Caki2 (cell line): ENCODE measurements around the gene MARS2. TPM values are rescaled to one million over a fixed set of nuclear protein-coding genes. Genes with fewer than 3 reads are reported as not detected.
A peak's percentile ranks its signal among the peaks of the same experiment; 100 is the strongest.
"Not testable (repeated sequence)": the region's sequence is repeated elsewhere in the genome, so short reads cannot be mapped to it uniquely, and the experiment has no call there.

Source experiments
- DNase-seq: peaks from one replicate; pipeline ENCODE4 v3.0.0-alpha.2; 2015; ENCODE audit warnings: low read depth
- in situ Hi-C: cut with HindIII; loops from 2 replicates; pipeline ENCODE4 v1.10.0; 2016; ENCODE audit warnings: low sequenced_read_pairs, low pct_unique_long_range_greater_than_20kb, mixed read lengths
- total RNA-seq: library from RNA; depleted of rRNA; stranded (reverse); fragments of >200 nt; shearing (Covaris generic); gene quantifications from 2 replicates; pipeline ENCODE4 v1.2.3, GENCODE V29; 2014; ENCODE audit warnings: low replicate concordance; rRNA removed

MARS2 gene
- total RNA-seq = 2.4 and 6.6 TPM in 2 replicates

DNA sequence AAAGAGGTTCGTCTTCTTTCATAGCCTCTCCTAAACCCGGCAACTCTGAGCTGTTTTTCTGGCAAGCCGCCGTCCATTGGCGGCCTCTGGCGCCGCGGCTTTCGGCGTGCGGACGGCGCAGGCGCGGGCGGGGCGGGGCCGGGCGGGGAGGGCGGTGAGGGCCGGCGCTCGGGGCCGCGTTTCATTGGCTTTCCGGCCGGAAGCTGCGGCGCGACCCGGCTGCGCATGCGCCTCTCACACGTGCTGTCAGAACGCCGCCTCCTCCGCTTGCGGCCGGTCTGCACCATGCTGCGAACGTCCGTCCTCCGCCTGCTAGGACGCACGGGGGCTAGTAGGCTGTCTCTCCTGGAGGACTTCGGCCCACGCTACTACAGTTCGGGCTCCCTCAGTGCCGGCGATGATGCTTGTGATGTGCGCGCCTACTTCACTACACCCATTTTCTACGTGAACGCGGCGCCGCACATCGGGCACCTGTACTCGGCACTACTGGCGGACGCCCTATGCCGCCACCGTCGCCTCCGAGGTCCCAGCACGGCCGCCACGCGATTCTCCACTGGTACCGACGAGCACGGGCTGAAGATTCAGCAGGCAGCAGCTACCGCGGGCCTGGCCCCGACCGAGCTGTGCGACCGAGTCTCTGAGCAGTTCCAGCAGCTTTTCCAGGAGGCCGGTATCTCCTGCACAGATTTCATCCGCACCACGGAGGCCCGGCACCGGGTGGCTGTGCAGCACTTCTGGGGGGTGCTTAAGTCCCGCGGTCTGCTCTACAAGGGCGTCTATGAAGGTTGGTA is at the start of gene MARS2:
TSS of gene MARS2 (plus strand) at position 249 of the 791 bp plus-strand sequence. CDS start at position 286, 37 bp downstream.
- DNase-seq = peak; percentile 85
- in situ Hi-C loops = no loop called here

DNA sequence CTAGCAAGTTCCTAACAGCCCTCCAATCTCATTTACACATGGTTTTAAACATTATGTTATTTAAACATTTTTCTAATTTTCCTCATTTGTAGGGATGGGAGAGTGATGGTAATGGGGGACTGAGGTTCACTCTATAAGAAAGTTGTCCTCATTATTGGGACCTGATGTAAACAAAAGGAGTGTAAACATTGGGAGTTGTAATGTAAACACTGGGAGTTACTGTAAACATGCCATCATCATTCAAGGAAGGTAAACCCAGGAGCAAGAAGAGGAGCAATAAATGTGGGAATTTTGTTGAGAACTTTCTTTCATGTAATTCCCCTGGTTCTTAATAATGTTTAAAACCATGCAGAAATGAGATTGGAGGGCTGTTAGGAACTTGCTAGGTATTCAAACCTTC is 47.6 kb upstream of the MARS2 start:
- no peak for DNase-seq
- in situ Hi-C loops = no loop called here

DNA sequence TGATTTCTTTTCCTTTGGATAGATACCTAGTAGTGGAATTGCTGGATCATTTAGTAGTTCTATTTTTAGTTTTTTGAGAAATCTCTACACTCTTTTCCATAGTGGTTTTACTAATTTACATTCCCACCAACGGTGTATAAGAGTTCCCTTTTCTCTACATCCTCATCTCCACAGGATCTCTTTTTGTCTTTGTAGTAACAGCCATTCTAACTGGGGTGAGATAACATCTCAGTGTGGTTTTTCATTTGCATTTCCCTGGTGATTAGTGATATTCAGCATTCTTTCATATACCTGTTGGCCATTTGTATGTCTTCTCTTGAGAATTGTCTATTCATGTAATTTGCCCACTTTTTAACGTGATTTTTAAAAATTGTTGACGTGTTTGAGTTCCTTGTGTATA is 43.5 kb upstream of the MARS2 start:
- DNase-seq = no peak

DNA sequence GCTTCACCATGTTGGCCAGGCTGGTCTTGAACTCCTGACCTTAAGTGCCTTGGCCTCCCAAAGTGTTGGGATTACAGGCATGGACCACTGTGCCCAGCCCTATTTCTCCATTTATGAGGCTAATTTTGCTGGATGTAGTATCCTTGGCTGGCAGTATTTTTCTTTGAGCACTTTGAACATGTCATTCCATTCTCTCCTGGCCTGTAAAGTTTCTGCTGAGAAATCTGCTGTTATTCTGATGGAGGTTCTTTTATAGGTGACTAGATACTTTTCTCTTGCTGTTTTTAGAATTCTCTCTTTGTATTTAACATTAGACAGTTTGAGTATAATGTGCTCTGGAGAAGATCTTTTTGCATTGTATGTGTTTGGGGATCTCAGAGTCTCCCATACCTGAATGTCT is 38.9 kb upstream of the MARS2 start:
- DNase-seq = no peak
- in situ Hi-C loops = no loop called here

More for the DNA sequence above, 43.5 kb upstream of the MARS2 start:
- in situ Hi-C loops = no loop called here

DNA sequence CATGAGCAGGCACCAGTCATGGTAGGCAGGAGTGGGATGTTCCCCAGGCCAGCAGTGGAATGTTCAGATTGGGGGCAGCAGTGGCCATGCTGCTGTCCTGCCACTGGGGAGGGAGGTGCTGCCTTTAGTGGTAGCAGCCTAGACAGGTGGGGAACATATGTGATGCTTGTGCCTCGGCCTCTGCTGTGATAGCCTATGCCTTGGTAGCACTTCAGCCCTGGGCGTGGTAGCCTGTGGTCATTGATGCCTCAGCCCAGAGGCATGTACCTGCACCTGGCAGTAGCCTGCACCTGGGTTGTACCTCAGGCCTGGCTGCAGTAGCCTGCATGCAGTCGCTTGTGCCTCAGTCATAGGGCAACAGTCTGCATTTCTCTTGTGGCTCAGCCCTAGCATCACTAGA is 36.9 kb upstream of the MARS2 start:
- in situ Hi-C loops = no loop called here

DNA sequence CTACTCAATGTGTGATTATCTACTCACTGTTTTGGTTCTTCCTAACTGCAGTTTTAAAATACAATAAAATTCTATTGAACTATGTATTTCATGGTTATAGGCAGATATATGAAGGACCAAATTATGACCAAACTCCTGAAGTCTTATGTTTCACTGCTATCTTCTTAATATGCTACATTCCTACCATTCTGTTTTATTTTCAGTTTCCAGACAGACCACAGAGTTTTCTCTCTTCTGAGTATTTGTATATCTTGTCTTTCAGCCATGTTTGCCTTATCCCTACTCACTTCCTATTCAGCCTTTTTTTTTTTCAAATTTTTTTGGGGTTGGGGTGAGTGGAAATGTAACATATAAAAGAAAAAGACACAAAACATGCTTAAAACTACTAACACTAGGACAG is 36.1 kb upstream of the MARS2 start:
- no peak for DNase-seq
- in situ Hi-C loops = no loop called here

More for the DNA sequence above, 36.9 kb upstream of the MARS2 start:
- DNase-seq = no peak

DNA sequence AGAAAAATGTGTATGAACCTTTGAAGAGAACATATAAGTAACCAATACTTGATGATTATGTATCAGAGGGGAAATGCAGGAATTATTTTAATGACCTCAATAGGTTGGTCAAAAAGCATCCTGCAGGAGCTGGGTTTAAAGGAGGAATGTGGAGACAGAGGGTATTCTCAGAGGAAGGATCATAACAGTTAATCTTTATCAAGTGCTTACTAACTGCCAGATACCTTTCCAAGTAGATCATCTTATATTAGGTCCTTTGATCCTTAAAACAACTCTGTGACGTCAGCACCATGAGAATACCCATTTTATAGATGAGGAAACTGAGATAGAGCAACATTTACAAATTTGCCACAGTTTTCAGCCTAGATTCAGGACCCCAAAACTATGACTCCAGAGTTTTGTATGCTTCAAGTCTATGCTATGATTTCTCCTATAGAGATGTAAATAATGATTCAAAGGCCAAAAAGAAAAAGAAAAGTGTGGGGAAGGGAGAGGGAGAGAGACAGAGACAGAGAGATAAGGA is 32.7 kb upstream of the MARS2 start:
- in situ Hi-C loops = no loop called here
- no peak for DNase-seq

DNA sequence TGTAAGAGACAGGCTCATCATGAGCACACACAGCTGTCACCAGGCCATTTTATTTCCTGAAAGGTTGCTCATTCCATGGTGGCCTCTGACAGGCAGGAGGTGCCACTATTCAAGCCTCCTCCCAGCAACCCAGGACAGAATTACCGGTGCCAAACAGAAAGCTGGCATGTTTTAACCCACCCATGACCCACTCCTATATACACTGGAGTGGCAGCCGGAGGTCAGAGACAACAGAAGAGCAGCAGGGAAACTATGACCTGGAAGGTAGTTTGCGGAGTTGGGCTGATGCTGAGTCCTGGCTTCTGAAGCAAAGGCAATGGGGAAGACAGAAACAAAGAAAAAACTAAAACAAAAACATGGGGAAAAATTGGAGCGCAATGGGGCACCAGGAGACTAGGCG is 32.1 kb upstream of the MARS2 start:
- in situ Hi-C loops = no loop called here
- no peak for DNase-seq

DNA sequence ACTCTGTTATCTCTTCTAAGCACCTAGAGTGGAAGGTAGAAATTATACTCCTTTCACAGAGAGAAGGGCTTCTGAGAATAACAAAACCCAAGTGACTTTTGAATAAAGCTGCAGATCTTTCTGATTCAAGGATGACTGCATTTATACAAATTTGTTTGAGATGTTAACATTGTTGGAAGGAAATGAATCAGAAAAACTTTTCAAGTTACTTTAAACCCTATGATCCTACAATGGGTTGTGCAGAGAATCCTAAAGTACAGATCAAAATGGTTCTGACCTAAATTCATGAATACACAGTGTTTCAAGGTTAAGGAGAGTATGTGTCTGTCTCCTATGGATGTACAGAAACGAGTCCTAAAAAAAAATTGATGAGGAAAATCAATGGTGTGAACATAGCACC is 31.6 kb upstream of the MARS2 start:
- in situ Hi-C loops = no loop called here
- DNase-seq = no peak

DNA sequence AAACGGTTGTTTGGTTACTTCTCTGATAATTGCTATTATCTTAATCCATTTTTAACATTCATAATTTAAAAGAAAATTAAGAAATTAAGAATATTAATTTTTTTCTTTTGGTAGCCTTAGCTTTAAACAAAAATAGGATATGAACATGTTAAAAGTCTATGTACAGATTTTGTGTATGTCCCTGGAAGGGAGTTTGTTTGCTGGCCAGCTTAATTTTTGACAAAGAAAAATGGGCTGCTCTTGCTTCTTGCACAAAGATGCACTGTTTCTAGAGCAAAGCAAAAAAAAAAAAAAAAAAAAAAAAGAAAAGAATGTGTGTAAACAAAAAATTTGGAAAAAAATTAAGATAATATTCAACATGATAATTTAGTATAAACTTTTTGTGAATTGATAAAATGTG is 31.1 kb upstream of the MARS2 start:
- in situ Hi-C loops = no loop called here
- no peak for DNase-seq

DNA sequence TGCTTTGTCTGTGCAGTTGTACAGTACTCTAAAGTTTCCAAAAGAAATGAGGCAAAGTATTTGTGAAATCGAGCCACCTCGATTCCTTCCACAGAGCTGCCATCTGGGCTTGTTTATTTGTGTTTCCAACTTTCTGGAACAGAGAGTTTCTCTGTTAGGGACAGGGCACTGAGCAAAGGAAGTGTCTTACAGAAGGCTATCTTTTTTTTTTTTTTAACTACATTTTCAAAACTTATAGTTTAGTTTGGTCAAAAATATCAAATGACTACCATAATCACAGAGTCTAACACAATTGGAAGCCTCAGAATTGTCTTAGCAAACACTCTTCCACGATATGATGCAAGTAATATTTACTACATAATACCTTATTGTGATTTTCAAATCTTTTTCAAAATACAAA is 30.6 kb upstream of the MARS2 start:
- no peak for DNase-seq
- in situ Hi-C loops = no loop called here

DNA sequence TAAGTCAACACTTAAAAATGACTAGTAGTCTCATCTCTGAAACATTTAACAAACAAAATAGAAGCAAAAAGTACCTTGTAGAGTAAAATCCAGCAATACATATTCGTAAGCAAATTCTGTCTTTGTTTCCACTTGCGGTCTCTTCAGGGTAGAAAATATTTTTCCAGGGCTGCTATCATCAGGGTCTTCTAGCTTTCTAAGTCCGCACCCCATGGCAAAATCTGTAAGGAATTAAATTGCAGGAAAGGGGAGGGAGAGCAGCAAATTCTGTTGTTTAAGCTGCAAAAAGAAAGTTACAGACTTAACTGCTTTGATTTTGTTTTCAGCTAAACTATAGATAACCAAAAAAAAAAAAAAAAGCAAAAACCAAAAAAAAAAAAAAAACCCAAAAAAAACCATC is 29.9 kb upstream of the MARS2 start, which contains the start of gene RFTN2:
TSS of gene RFTN2 (minus strand) at position 342 of the 400 bp plus-strand sequence. CDS start at position 213, 129 bp downstream.
- in situ Hi-C loops = no loop called here
- no peak for DNase-seq

DNA sequence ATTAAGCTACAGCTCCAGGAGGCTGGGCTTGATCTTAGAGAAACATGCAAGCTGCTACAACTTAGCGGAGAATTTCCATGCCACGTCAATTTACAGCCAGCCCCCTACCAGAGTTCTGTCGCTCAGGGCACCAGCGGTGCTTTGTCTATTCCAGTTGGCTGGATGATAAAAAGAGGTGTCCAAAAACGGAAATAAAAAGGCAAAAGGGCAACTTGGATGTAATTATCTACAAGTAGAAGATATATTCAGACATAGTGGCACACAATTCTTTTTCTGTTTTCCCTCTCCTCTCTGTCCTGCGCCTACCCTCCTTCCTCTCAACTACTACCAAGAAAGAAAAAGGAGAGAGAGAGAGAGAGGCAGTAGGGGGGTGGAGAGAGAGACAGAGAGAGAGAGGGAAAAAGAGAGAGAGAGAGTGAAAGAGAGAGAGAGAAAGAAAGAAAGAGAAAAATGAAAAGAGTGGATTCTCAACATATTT is 29.4 kb upstream of the MARS2 start:
- in situ Hi-C loops = no loop called here
- DNase-seq = no peak

DNA sequence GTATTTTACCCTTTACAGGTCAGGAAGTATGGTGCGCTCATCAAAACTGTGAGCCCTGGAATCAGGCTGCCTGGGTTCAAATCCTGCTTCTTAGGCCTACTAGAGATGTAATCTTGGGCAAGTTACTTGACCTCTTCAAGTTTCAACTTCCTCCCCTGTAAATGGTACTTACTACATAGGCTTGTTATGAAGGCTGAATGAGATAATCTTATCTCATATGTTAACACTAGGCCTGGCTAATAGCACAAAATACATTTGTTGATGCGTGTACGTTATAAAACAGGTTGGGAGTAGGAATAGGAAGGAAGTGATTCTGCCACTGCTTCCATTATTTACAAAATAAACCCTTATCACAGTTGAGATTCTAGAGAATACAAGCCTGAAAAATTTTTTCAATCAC is 28.1 kb upstream of the MARS2 start:
- DNase-seq = no peak
- in situ Hi-C loops = no loop called here

DNA sequence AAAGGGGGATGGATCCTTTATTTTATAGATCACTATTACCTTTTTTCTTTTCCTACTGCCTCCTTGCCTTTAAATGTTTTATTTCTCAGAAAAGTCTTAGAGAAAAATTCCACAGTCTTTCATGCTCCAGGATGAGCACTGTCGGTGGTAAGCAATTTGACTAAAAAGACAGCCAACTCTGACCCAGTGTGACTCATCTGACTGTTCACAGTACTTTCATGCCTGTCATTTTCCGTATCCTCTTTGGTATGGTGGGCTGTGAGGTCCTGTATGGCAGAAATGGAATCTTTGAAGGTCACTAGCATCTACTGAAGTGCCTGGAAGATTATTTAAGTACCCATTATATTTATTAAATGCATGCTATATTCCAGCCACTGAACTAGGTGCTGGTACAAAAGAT is 27.7 kb upstream of the MARS2 start:
- in situ Hi-C loops = no loop called here
- DNase-seq = no peak

DNA sequence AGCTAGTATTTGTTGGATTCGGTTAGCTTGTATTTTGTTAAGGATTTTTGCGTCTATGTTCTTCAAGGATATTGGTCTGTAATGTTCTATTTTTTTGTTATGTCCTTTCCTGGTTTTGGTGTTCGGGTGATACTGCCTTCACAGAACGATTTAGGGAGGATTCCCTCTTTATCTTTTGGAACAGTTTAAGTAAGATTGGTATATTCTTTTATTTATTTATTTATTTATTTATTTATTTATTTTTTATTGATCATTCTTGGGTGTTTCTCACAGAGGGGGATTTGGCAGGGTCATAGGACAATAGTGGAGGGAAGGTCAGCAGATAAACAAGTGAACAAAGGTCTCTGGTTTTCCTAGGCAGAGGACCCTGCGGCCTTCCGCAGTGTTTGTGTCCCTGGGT is 10.0 kb upstream of the MARS2 start:
- DNase-seq, in situ Hi-C loops: not testable (repeated sequence)

DNA sequence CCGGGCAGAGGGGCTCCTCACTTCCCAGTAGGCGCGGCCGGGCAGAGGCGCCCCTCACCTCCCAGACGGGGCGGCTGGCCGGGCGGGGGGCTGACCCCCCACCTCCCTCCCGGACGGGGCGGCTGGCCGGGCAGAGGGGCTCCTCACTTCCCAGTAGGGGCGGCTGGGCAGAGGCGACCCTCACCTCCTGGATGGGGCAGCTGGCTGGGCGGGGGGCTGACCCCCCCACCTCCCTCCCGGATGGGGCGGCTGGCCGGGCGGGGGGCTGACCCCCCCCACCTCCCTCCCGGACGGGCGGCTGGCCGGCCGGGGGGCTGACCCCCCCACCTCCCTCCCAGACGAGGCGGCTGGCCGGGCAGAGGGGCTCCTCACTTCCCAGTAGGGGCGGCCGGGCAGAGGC is 9.2 kb upstream of the MARS2 start:
- in situ Hi-C loops, DNase-seq: not testable (repeated sequence)

DNA sequence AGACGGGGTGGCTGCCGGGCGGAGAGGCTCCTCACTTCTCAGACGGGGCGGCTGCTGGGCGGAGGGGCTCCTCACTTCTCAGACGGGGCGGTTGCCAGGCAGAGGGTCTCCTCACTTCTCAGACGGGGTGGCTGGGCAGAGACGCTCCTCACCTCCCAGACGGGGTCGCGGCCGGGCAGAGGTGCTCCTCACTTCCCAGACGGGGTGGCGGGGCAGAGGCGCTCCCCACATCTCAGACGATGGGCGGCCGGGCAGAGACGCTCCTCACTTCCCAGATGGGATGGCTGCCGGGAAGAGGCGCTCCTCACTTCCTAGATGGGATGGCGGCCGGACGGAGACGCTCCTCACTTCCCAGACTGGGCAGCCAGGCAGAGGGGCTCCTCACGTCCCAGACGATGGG is 8.6 kb upstream of the MARS2 start:
- in situ Hi-C loops, DNase-seq: not testable (repeated sequence)

DNA sequence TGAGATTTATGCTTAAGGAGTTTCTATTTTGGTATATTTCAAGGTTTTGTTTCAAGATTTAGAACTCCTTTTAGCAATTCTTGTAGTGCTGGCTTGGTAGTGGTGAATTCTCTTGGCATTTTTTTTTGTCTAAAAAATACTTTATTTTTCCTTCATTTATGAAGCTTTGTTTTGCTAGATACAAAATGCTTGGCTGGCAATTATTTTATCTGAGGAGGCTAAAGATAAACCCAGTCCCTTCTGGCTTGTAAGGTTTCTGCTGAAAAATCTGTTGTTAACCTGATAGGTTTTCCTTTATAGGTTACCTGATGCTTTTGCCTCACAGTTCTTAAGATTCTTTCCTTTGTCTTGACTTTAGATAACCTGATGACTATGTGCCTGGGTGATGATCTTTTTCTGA is 5.4 kb upstream of the MARS2 start:
- DNase-seq, in situ Hi-C loops: not testable (repeated sequence)

DNA sequence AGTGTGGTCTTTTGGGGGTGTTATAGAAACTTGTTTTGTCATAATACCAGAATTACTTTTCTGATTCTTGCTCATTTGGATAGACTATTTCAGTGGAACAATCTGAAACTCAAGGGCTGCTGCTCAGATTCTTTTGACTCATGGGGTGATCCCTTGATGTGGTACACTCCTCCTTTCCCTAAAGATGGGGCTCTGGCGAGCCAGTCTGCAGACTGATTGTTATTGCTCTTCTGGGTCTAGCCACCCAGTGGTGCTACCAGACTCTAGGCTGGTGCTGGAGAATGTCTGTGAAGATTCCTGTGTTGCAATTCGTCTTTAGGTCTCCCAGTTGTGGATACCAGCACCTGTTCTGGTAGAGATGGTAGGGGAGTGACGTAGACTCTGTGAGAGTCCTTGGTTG is 4.2 kb upstream of the MARS2 start:
- no peak for DNase-seq
- in situ Hi-C loops = no loop called here
